ENCODE results near the gene POTEJ.
"Not testable (repeated sequence)": the region's sequence is repeated elsewhere in the genome, so short reads cannot be mapped to it uniquely, and the experiment has no call there.

DNA sequence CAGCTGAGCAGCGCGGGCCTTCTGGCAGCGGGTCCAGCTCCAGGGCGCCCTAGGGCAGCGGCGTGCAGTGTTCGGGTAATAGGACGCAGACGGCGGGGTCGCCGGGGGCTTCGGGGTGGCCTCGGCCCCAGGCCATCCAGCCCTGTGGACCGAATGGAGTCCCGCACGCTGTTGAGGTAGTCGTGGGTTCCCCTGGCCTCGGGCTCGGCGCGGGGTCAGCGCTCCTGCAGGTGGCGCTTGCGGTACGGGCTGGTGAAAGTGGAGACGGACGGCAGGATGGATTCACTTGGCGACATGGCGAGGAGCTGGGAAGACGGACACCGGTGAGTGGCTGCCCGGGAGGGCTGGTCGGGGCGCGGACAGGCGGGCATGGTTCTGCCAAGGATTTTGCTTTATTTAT lies 82.2 kb downstream of the POTEJ start:
- TF ChIP-seq, protein P1, sequence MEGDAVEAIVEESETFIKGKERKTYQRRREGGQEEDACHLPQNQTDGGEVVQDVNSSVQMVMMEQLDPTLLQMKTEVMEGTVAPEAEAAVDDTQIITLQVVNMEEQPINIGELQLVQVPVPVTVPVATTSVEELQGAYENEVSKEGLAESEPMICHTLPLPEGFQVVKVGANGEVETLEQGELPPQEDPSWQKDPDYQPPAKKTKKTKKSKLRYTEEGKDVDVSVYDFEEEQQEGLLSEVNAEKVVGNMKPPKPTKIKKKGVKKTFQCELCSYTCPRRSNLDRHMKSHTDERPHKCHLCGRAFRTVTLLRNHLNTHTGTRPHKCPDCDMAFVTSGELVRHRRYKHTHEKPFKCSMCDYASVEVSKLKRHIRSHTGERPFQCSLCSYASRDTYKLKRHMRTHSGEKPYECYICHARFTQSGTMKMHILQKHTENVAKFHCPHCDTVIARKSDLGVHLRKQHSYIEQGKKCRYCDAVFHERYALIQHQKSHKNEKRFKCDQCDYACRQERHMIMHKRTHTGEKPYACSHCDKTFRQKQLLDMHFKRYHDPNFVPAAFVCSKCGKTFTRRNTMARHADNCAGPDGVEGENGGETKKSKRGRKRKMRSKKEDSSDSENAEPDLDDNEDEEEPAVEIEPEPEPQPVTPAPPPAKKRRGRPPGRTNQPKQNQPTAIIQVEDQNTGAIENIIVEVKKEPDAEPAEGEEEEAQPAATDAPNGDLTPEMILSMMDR (IDR thresholded peaks at IDR 0.05) = peak; percentile 62
- not testable (repeated sequence) for TF ChIP-seq EZH2 (IDR thresholded peaks at IDR 0.05)
